GM12878 (cell line): Measurements from ENCODE around the gene NUDT16L1. TPM values are rescaled to one million over a fixed set of nuclear protein-coding genes. Genes with fewer than 3 reads are reported as not detected.
"Not testable (repeated sequence)": the region's sequence is repeated elsewhere in the genome, so short reads cannot be mapped to it uniquely, and the experiment has no call there.

ENCODE experiments used
- ATAC-seq: fragments of 200-7000 bp; cut with Tn5 transposase; 3 replicates; pipeline ENCODE4 v1.9.1; 2020; ENCODE audit warnings: mild to moderate bottlenecking, moderate library complexity
- BruUV-seq: library from RNA; stranded (reverse); fragments of 400-500 nt; replicated peaks from 2 replicates; lab custom pipeline; 2021; lab: Mats Ljungman, UMichigan
- CTCF ChIA-PET: fragments of 300-600 bp; sonication (Branson Sonifier 250); formaldehyde crosslinking; extraction: SDS; loops from one replicate; lab custom pipeline; 2021; ENCODE audit warnings: inconsistent platforms; lab: Yijun Ruan, JAX
- POLR2A ChIA-PET: fragments of 350-600 bp; formaldehyde crosslinking; extraction: SDS; loops from one replicate; lab custom pipeline; 2021; ENCODE audit warnings: inconsistent platforms; lab: Charles Lee
- RAD21 ChIA-PET: fragments of 300-600 bp; sonication (Branson Sonifier 250); formaldehyde crosslinking; loops from one replicate; lab custom pipeline; 2023; ENCODE audit warnings: antibody characterized with exemption; ENCODE audit not compliant: unreplicated experiment; lab: Charles Lee
- SMC1A ChIA-PET: fragments of 300-600 bp; sonication (Branson Sonifier 250); formaldehyde crosslinking; loops from one replicate; lab custom pipeline; 2023; ENCODE audit not compliant: unreplicated experiment, uncharacterized antibody; lab: Charles Lee
- DNase-seq: peaks from one replicate; pipeline ENCODE4 v3.0.0-alpha.2; 2011; ENCODE audit warnings: low read depth, low spot score
- FAIRE-seq: peaks from 3 replicates; lab custom pipeline; 2011; peaks lifted over from hg19 to GRCh38; lab: Jason Lieb, UNC
- H2AFZ ChIP-seq: 2 replicates; pipeline ENCODE4 v1.6.0; 2011; ENCODE audit warnings: low read depth, low read length, control low read depth; ENCODE audit not compliant: control insufficient read depth
- H3K27ac ChIP-seq: 2 replicates; pipeline ENCODE4 v1.5.1; 2011; ENCODE audit warnings: control low read depth; ENCODE audit not compliant: control insufficient read depth, insufficient read depth
- H3K27me3 ChIP-seq, 2 experiments: replicated peaks in 1 of 2; 2 replicates each; pipeline versions ENCODE4 v1.6.0 to v1.6.1; 2011; ENCODE audit warnings: low read length in 1 of 2; ENCODE audit not compliant: control insufficient read depth in 2 of 2, insufficient read depth in 2 of 2
- H3K36me3 ChIP-seq, 2 experiments: 2 replicates each; pipeline ENCODE4 v1.5.1; 2011; ENCODE audit warnings: low read length in 1 of 2; ENCODE audit not compliant: control insufficient read depth in 2 of 2, insufficient read depth in 2 of 2
- H3K4me1 ChIP-seq: 2 replicates; pipeline ENCODE4 v1.6.1; 2011; ENCODE audit warnings: mild to moderate bottlenecking, low read length, moderate library complexity, mixed read lengths; ENCODE audit not compliant: control insufficient read depth, insufficient read depth
- H3K4me2 ChIP-seq: 2 replicates; pipeline ENCODE4 v1.6.0; 2011; ENCODE audit warnings: control low read depth; ENCODE audit not compliant: control insufficient read depth, insufficient read depth
- H3K4me3 ChIP-seq: fragments of 200-600 bp; sonication (generic); 2 replicates; pipeline ENCODE4 v1.5.1; 2016
- H3K79me2 ChIP-seq: 2 replicates; pipeline ENCODE4 v1.6.0; 2011; ENCODE audit warnings: low read length; ENCODE audit not compliant: control insufficient read depth, insufficient read depth
- H3K9ac ChIP-seq: 2 replicates; pipeline ENCODE4 v1.8.0; 2011; ENCODE audit warnings: low read length, control low read depth, mixed read lengths; ENCODE audit not compliant: control insufficient read depth, insufficient read depth
- H3K9me3 ChIP-seq: replicated peaks from 3 replicates; pipeline ENCODE4 v1.5.1; 2011; ENCODE audit warnings: mild to moderate bottlenecking, low read length; ENCODE audit not compliant: control insufficient read depth, insufficient read depth
- H4K20me1 ChIP-seq: 2 replicates; pipeline ENCODE4 v1.6.0; 2011; ENCODE audit not compliant: control insufficient read depth, insufficient read depth
- BHLHE40 ChIP-seq, 2 experiments: fragments of 450-650 bp in 1 of 2; IDR thresholded peaks; 2 replicates each; pipeline ENCODE4 v1.6.1; 2011 to 2017; ENCODE audit warnings: low read depth in 2 of 2, borderline replicate concordance in 1 of 2, improper control_type of control experiment in 1 of 2, low read length in 1 of 2, mild to moderate bottlenecking in 1 of 2
- CTCF ChIP-seq, 3 experiments: IDR thresholded peaks in 2 of 3; conservative IDR thresholded peaks in 1 of 3; 2 replicates each; pipeline ENCODE4 v1.5.1; 2011; ENCODE audit warnings: low read depth in 3 of 3, low read length in 3 of 3, mild to moderate bottlenecking in 3 of 3, control low read depth in 2 of 3, moderate library complexity in 2 of 3, inconsistent platforms in 1 of 3, mixed read lengths in 1 of 3; ENCODE audit not compliant: control insufficient read depth in 2 of 3, insufficient read depth in 1 of 3; ENCODE audit errors: extremely low read depth in 1 of 3
- GATAD2B ChIP-seq: fragments of 450-650 bp; conservative IDR thresholded peaks from 2 replicates; pipeline ENCODE4 v1.6.1; 2017; ENCODE audit warnings: low read depth, mild to moderate bottlenecking, moderate library complexity
- MLLT1 ChIP-seq: fragments of 450-650 bp; IDR thresholded peaks from 2 replicates; pipeline ENCODE4 v1.6.1; 2016; ENCODE audit warnings: mild to moderate bottlenecking
- RAD21 ChIP-seq: IDR thresholded peaks from 2 replicates; pipeline ENCODE4 v1.6.1; 2011; ENCODE audit warnings: mild to moderate bottlenecking, low read depth, low read length, moderate library complexity; ENCODE audit not compliant: insufficient read depth
- SMC3 ChIP-seq: IDR thresholded peaks from 2 replicates; pipeline ENCODE4 v1.6.1; 2011; ENCODE audit warnings: low read length, improper control_type of control experiment, borderline replicate concordance
- USF1 ChIP-seq: IDR thresholded peaks from 2 replicates; pipeline ENCODE4 v1.6.1; 2011; ENCODE audit warnings: borderline replicate concordance, low read depth, mild to moderate bottlenecking, moderate library complexity, mixed read lengths, low read length; ENCODE audit not compliant: insufficient read depth; ENCODE audit errors: extremely low read length
- YY1 ChIP-seq: IDR thresholded peaks from 2 replicates; pipeline ENCODE4 v1.6.1; 2011; ENCODE audit warnings: low read depth, mild to moderate bottlenecking, low read length
- WGBS: methylation state at CpG from one replicate; pipeline ENCODE4 v1.1.6; 2016; ENCODE audit warnings: low lambda C conversion rate; ENCODE audit not compliant: insufficient replicate concordance, insufficient coverage; ENCODE audit errors: missing lambda C conversion rate; 5-methylcytosine and 5-hydroxymethylcytosine counted together
- in situ Hi-C: fragments of 300-500 bp; cut with MboI; formaldehyde crosslinking; loops from 9 replicates; pipeline ENCODE4 v1.14.3; 2018; ENCODE audit warnings: mixed read lengths
- intact Hi-C: fragments of 100-400 bp; cut with micrococcal nuclease; formaldehyde crosslinking; loops from one replicate; pipeline ENCODE4 v1.14.2; 2022; ENCODE audit not compliant: unreplicated experiment
- polyA plus RNA-seq, 11 experiments: library from polyadenylated mRNA; depleted of rRNA in 4 of 11; unstranded in 6 of 11; stranded (reverse) in 5 of 11; fragments of >200 nt; fragmentation: Nextera tagmentation in 4 of 11; fragmentation: Illumina TruSeq in 1 of 11; extraction: Ambion mirVana in 4 of 11; extraction: Trizol in 1 of 11; gene quantifications; 1 replicate in 1 of 11; 2 replicates in 10 of 11; pipeline versions ENCODE4 v1.2.1 to v1.2.3, GENCODE V29; 2011 to 2016; ENCODE audit warnings: inconsistent platforms in 2 of 11, missing spikeins in 2 of 11, low read depth in 1 of 11
- total RNA-seq, 4 experiments: library from RNA; depleted of rRNA in 3 of 4; stranded (reverse); fragments of >200 nt in 3 of 4; fragmentation: Illumina TruSeq in 1 of 4; extraction: Trizol in 1 of 4; gene quantifications; 2 replicates each; pipeline versions ENCODE4 v1.2.1 to v1.2.3, GENCODE V29; 2013 to 2021

Gene NUDT16L1
- total and polyA plus RNA-seq, 10 of the 15 experiments (the other 5 are each of a cell fraction or from before 2014, with no cell fraction given), result 1.4 to 77.7 (median 28.9) TPM

- H3K27ac ChIP-seq, H3K27me3 ChIP-seq, H3K4me1 ChIP-seq, H3K9ac ChIP-seq, BruUV-seq, POLR2A ChIA-PET, in situ Hi-C loops, H4K20me1 ChIP-seq, DNase-seq, H3K79me2 ChIP-seq, H3K9me3 ChIP-seq, FAIRE-seq, H3K4me3 ChIP-seq, H2AFZ ChIP-seq, H3K4me2 ChIP-seq: not testable (repeated sequence)
- ChIA-PET CTCF (interaction anchor here (0.6 to 1.8 kb wide), 11 partner anchors 10 to 528 kb away, joined by 3 to 11 read pairs (median 4); partner anchors contain the start of genes ANKS3 and DNAAF8), SMC1A (interaction anchor here (1.2 kb wide), 1 partner anchor 144 kb away, joined by 3 read pairs; no protein-coding TSS in a partner anchor), RAD21 (interaction anchor here (1.0 to 1.6 kb wide), 2 partner anchors 34 to 145 kb away, joined by 3 to 5 read pairs; no protein-coding TSS in a partner anchor)
- WGBS, result 81% methylated on average over 15 of the region's 15 CpGs
- ATAC-seq, result peak; percentile 92
- intact Hi-C loops, result loop anchor here (1.0 kb wide), 1 partner anchor 14 kb away; no protein-coding TSS in a partner anchor
- TF ChIP-seq YY1 (peak; percentile 88), MLLT1 (0 out of 2 replicates have a peak, but pooled peaks have one; percentile 44), BHLHE40 (IDR thresholded peaks at IDR 0.05; ENCODE audit: borderline replicate concordance in 1 of 2, low read depth in 2 of 2, low read length in 1 of 2) (peak; percentile 97), SMC3 (peak; percentile 38; the same call in 1 of the 2 replicates), GATAD2B (0 out of 2 replicates have a peak, but pooled peaks have one; percentile 36), USF1 (peak; percentile 81), RAD21 (peak; percentile 41; the same call in 1 of the 2 replicates), CTCF (IDR thresholded peaks at IDR 0.05 in 2 of 3, conservative IDR thresholded peaks at IDR 0.05 in 1 of 3; ENCODE audit: control insufficient read depth in 2 of 3, extremely low read depth in 1 of 3, insufficient read depth in 1 of 3, low read depth in 3 of 3, low read length in 3 of 3) (peak; percentile 70 to 85 (median 83))
- H3K36me3 ChIP-seq, result peaks cover 15 to 35% of the 10 kb centered on the region in 2 experiments; a peak in 3 of 4 replicates
Measured at GRCh38 chr16:4650443-4651074, 42.8 kb upstream of the NUDT16L1 start.
